Sciatic nerve (tissue), 2 donors: ENCODE data around the gene PDX1. TPM values are rescaled to one million over a fixed set of nuclear protein-coding genes. Genes with fewer than 3 reads are reported as not detected.
A peak's percentile ranks its signal among the peaks of the same experiment; 100 is the strongest.

Experiments
- ATAC-seq: fragments of 200-7000 bp; cut with Tn5 transposase; one replicate; pipeline ENCODE4 v1.9.1; 2020; ENCODE audit warnings: mild to moderate bottlenecking, moderate library complexity
- DNase-seq: peaks from one replicate; pipeline ENCODE4 v3.0.0-alpha.2; 2020; ENCODE audit warnings: low spot score
- intact Hi-C: fragments of 100-400 bp; cut with DNase I; formaldehyde crosslinking; loops from one replicate; pipeline ENCODE4 v1.14.2; 2022
- total RNA-seq: library from RNA; stranded (reverse); fragmentation: NEBNext Ultra II Directional; extraction: Animal tissue kit (Norgen Biotek cat#: 25700); gene quantifications from one replicate; pipeline ENCODE4 v1.2.1, GENCODE V29; 2021
- donor health status: DM: no; HTN: no; CAD: no.
- donor health status: DM: no; HTN: no; CAD: no.

The PDX1 gene
- not detected for total RNA-seq

GRCh38 chr13:27919934-27920676, at the start of gene PDX1:
Gene PDX1, plus strand, starts transcription at chr13:27920000. Its CDS starts 139 bp downstream, at chr13:27920139.
- intact Hi-C loops: no loop called here
- DNase-seq: no peak
- ATAC-seq: peak; percentile 60

DNA sequence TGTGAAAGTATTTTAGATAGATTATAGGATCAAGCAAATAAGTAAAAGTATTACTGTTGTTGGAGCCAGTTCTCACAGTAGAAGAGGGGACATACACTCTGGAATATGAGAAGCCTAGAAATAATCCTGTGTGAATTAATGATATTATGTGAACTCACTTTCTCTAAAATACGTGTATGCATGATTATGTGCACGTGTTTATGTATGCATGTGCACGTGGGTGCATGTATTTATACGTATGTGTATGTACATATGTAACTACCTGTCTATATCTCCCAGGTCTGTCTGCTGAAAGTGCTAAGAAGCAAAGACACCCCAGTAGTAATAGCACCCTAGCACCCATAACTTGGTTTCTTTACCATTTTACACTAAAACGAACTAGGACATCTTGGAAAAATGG, 41.5 kb upstream of the PDX1 start:
- no peak for ATAC-seq
- DNase-seq: no peak
- intact Hi-C loops: no loop called here

GRCh38 chr13:27889471-27889870, 30.3 kb upstream of the PDX1 start:
- no peak for DNase-seq
- no peak for ATAC-seq
- intact Hi-C loops: no loop called here

DNA sequence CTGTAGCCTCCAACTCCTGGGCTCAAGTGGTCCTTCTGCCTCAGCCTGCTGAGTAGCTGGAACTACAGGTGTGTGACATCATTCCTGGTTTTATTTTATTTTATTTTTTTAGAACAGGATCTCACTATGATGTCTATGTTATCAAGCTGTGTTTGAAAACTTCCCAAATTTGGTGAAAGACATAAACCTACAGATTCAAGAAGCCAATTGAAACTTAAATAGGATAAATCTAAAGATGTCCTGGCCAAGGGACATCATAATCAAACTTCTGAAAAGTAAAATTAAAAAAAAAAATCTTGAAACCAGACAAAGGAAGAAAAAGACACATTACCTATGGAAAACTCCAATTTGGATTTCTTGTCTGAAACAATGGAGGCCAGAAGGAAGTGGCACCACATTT, 23.1 kb upstream of the PDX1 start:
- ATAC-seq (no peak), DNase-seq (no peak)
- intact Hi-C loops: no loop called here

GRCh38 chr13:27904719-27905118, 15.1 kb upstream of the PDX1 start:
- DNase-seq: no peak
- ATAC-seq: no peak
- intact Hi-C loops: no loop called here

GRCh38 chr13:27905650-27906049, 14.2 kb upstream of the PDX1 start:
- DNase-seq (no peak), ATAC-seq (no peak)
- intact Hi-C loops: no loop called here

DNA sequence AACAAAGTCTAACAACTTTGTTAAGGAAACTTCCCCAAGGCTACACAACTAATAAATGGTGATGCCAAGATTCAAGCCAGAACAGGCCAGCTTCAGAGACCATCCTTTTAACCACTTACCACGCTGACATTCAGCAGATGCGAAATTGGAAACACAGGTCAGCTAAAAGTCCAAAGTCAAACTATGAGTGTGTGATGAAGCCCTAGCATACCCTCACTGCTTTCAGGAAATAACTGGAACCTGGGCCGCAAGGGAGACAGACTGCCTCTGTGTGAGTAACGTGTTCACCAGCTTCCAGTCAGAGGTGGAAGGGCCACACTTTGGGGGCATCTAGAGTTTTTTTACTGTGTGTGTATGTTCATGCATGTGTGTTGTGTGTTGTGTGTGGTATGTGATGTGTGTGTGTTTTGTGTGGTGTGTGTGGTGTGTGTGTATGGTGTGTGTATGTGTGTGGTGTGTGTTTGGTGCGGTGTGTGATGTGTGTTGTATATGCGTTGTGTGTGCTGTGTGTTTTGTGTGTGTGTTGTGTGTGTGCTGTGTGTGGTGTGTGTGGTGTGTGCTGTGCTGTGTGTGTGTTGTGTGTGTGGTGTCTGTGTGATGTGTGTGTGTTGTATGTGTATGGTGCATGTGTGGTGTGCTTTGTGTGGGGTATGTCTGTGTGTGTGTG, 12.5 kb upstream of the PDX1 start:
- no peak for DNase-seq
- intact Hi-C loops: no loop called here
- ATAC-seq: no peak

- DNase-seq (no peak), ATAC-seq (no peak)
- intact Hi-C loops: no loop called here
Observed at GRCh38 chr13:27909378-27909777, 10.4 kb upstream of the PDX1 start.

DNA sequence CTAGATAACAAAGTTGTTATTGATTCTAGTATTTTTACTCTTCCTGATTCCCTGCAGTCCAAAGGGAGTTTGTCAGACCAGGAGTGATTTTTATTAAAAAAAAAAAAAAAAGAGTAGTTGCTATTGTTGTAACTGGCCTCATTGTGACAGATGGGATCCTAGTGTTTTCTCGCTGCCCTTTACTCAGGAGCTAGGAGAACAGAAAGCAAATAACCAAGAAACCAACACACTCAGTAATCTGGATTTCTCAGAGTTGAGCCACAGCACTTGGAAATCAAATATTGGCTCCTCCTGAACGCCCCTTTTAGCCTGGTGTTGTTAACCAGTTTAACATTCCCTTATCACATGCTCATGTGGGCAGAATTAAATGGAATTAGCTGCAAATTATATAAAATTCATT, 8.3 kb upstream of the PDX1 start:
- no peak for ATAC-seq
- intact Hi-C loops: no loop called here

GRCh38 chr13:27913160-27913559, 6.6 kb upstream of the PDX1 start:
- ATAC-seq: no peak
- no peak for DNase-seq
- intact Hi-C loops: no loop called here

More for the DNA sequence above, 8.3 kb upstream of the PDX1 start:
- no peak for DNase-seq

GRCh38 chr13:27915301-27916207, 4.2 kb upstream of the PDX1 start:
- DNase-seq: no peak
- no peak for ATAC-seq
- intact Hi-C loops: no loop called here

DNA sequence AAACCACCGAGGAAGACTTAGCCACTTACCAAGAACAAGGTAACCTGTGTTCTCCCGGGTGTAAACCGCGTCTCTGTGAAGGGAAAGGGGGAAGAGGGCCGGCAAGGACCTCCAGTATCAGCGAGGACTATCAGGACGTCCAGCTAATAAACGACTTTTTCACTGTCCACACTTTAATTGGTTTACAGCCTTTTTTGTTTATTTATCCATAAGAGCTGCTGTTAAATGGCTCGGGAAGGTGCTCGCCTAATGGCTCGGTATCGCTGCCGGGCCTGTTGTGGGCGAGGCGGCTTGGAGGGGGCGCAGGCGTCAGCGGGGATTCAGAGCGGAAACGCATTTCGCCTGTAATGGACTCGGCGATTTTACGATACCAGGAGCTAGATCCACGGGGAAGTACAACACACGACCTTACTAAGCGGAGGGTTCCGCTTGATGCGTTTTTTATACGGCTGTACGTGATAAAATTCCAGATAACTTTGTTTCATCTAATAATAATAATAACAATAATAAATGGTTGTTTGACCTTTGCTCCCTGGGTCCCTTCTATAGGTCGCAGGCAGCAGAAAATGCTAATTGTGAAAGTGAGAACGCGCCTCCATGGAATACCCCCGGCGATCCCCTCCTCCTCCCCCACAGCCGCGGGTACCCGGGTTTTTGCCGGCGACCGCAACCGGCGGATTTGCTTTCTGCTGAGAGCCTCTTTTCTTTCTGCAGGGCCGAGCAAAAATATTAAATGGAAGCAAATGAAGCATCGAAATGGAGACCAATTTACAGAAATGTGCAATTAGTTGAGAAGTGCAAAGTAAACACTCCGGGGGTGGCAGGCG, 2.5 kb upstream of the PDX1 start:
- intact Hi-C loops: no loop called here
- DNase-seq (no peak), ATAC-seq (no peak)

DNA sequence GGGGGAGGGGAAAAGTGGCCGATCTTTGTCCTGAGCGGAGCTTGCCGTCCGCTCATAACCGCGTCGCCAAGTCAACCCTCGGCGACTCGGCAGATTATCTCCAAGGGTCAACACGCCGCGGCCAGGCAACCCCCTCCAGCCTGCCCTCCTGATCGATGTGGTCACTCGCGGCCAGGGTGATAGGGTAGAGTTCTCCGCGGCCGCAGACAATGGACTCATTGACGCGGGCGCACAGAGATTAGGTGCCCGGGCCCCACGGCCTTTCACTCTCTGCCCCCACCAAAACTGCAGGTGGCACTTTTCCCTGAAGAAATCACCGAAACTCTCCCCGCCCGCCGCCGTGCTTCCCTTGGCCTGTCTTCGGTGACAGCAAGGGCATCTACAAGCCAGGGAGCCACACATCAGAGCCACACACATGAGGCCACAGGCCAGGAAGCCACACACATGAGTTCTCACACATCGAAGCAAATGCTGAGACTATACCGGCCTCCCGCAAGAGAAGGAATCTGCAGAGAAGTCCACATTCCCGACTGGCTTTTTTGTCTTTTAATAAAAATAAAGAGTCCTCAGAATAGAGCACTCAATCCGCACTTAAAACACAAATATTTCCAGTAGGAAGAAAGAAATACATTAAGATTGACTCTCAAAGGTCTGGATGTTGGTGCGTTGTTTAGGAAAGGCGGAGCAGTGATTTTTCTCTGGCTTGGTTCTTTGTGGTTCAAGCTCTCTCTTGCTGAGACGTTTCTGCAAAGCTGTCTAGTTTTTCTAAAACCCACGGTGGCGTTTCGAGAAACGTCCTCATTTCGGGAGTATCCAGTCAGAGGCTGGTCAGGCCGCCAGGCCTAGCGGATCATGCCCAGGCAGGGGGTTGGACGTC, 1.5 kb upstream of the PDX1 start:
- ATAC-seq (no peak), DNase-seq (no peak)
- intact Hi-C loops: no loop called here

GRCh38 chr13:27918918-27919658, 712 bp upstream of the PDX1 start:
- ATAC-seq (no peak), DNase-seq (no peak)
- intact Hi-C loops: no loop called here

DNA sequence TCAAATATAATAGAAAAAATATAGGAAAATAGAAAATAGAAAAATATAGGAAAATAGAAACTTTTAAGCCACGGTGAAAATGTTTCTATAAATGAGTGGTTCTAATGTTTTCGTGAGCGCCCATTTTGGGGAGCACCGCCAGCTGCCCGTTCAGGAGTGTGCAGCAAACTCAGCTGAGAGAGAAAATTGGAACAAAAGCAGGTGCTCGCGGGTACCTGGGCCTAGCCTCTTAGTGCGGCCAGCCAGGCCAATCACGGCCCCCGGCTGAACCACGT, 204 bp upstream of the PDX1 start:
- intact Hi-C loops: no loop called here
- no peak for DNase-seq
- no peak for ATAC-seq

GRCh38 chr13:27920677-27921420, 1.0 kb downstream of the PDX1 start:
- peak; percentile 42 for ATAC-seq
- DNase-seq: no peak
- intact Hi-C loops: no loop called here

DNA sequence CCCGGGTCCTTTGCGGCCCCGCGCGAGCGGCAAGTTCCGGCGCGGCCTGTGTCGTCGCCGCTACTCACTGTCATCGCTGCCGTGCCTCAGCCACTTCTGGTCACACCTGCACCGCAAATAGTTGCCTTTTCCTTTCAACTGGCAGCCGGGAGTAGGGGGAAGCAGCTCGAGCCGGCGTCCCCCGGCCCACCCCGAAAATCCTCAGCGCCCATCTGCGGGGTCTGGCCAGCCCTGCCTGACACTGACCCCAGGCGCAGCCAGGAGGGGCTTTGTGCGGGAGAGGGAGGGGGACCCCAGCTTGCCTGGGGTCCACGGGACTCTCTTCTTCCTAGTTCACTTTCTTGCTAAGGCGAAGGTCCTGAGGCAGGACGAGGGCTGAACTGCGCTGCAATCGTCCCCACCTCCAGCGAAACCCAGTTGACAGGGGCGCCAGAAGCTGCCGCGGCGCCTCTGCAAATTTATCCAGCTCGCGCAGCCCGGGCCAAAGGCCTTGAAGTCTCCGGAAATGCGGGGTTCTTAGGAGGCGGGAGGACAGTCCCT, 1.7 kb downstream of the PDX1 start:
- intact Hi-C loops: no loop called here
- DNase-seq (no peak), ATAC-seq (no peak)
